NCI-H1417 treated with DMSO at 0.1 percent for 48 hours (cell line): ENCODE results near the gene NSMF.

Experiments
- DNase-seq: peaks from one replicate; lab custom pipeline; 2025; lab: John Stamatoyannopoulos, UW

Gene NSMF

GRCh38 chr9:137445930-137446431, 13.2 kb downstream of the NSMF start:
- DNase-seq, result no peak

- DNase-seq, result no peak
Measured at GRCh38 chr9:137445275-137445807, 13.8 kb downstream of the NSMF start.

GRCh38 chr9:137444106-137444790, 14.9 kb downstream of the NSMF start:
- no peak for DNase-seq

GRCh38 chr9:137441935-137442321, 17.2 kb downstream of the NSMF start:
- DNase-seq, result no peak

- DNase-seq, result no peak
Measured at GRCh38 chr9:137441289-137441934, 17.7 kb downstream of the NSMF start, which contains the start of gene ENTPD8. TSS of gene ENTPD8 (minus strand) at chr9:137441357. CDS start at chr9:137438285, 3,072 bp downstream.

- no peak for DNase-seq
Measured at GRCh38 chr9:137439158-137439714, 19.9 kb downstream of the NSMF start.

- DNase-seq, result no peak
Measured at GRCh38 chr9:137438591-137439157, 20.5 kb downstream of the NSMF start.

- DNase-seq, result no peak
Measured at GRCh38 chr9:137437691-137438590, 21.2 kb downstream of the NSMF start.

- no peak for DNase-seq
Measured at GRCh38 chr9:137436761-137437600, 22.2 kb downstream of the NSMF start.

GRCh38 chr9:137435980-137436760, 23.0 kb downstream of the NSMF start:
- DNase-seq, result no peak

- no peak for DNase-seq
Measured at GRCh38 chr9:137435381-137435891, 23.7 kb downstream of the NSMF start.

- DNase-seq, result no peak
Measured at GRCh38 chr9:137434498-137435380, 24.4 kb downstream of the NSMF start.

GRCh38 chr9:137433916-137434431, 25.2 kb downstream of the NSMF start:
- no peak for DNase-seq

GRCh38 chr9:137433349-137433915, 25.7 kb downstream of the NSMF start:
- DNase-seq, result no peak

- no peak for DNase-seq
Measured at GRCh38 chr9:137432687-137433348, 26.3 kb downstream of the NSMF start.

GRCh38 chr9:137431416-137431931, 27.7 kb downstream of the NSMF start:
- DNase-seq, result no peak
